ENCODE results near the gene ZC3H7A. TPM values are rescaled to one million over a fixed set of nuclear protein-coding genes. Genes with fewer than 3 reads are reported as not detected.

Gene ZC3H7A
- total RNA-seq, 1 donor from 2014 or later, result 57.9 TPM

DNA sequence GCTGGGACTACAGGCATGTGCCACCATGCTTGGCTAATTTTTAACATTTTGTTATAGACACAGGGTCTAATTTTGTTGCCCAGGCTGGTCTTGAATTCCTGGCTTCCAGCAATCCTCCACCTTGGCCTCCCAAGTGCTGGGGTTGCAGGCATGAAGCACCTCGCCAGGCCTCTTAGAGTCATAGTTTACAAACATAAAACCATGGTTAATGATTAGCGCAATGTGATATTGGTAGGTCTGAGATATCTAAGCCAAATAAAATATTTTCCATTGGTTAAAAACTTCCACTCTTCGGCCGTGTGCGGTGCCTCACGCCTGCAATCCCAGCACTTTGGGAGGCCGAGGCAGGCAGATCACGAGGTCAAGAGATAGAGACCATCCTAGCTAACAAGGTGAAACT, 71.0 kb downstream of the ZC3H7A start:
- TF ChIP-seq, protein P1, sequence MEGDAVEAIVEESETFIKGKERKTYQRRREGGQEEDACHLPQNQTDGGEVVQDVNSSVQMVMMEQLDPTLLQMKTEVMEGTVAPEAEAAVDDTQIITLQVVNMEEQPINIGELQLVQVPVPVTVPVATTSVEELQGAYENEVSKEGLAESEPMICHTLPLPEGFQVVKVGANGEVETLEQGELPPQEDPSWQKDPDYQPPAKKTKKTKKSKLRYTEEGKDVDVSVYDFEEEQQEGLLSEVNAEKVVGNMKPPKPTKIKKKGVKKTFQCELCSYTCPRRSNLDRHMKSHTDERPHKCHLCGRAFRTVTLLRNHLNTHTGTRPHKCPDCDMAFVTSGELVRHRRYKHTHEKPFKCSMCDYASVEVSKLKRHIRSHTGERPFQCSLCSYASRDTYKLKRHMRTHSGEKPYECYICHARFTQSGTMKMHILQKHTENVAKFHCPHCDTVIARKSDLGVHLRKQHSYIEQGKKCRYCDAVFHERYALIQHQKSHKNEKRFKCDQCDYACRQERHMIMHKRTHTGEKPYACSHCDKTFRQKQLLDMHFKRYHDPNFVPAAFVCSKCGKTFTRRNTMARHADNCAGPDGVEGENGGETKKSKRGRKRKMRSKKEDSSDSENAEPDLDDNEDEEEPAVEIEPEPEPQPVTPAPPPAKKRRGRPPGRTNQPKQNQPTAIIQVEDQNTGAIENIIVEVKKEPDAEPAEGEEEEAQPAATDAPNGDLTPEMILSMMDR (IDR thresholded peaks at IDR 0.05), result no peak
- Mint-ChIP-seq H3K27me3 (ENCODE audit: low read depth) (no peaks in the 10 kb centered on the region), H3K4me1 (ENCODE audit: low read depth) (peaks cover 5% of the 10 kb centered on the region), H3K9me3 (ENCODE audit: low read depth) (no peaks in the 10 kb centered on the region), H3K4me3 (ENCODE audit: unreplicated experiment) (no peak overlapping the region), H3K27ac (ENCODE audit: unreplicated experiment) (no peak overlapping the region), H3K36me3 (ENCODE audit: low read depth) (peaks cover 26% of the 10 kb centered on the region)
- no peak for DNase-seq (ENCODE audit: low spot score)

DNA sequence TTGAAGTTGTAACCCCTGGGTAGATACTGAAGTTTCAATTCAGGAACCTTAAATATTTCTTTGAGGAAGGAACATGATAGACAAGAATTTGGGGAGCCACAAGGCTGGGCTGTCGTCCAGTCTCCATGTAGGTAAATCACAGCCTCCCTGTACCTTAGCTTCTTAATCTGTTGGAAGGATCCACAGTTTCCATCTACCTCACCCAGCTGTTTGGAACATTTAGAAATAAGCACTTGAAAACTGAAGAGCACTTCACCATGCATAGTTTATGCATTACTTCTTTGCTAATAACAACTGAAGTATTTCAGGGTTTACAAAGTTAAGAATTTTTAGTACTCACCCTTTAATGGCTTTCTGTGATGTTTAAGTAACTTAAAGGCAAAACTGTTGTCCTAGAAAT, 71.6 kb downstream of the ZC3H7A start:
- peaks cover 5% of the 10 kb centered on the region for H3K4me1 Mint-ChIP-seq (ENCODE audit: low read depth)
- H3K9me3 Mint-ChIP-seq (ENCODE audit: low read depth), result no peaks in the 10 kb centered on the region
- H3K4me3 Mint-ChIP-seq (ENCODE audit: unreplicated experiment), result no peak overlapping the region
- no peak for DNase-seq (ENCODE audit: low spot score)
- no peak overlapping the region for H3K27ac Mint-ChIP-seq (ENCODE audit: unreplicated experiment)
- TF ChIP-seq, protein P1 (IDR thresholded peaks at IDR 0.05), result no peak
- no peaks in the 10 kb centered on the region for H3K27me3 Mint-ChIP-seq (ENCODE audit: low read depth)
- peaks cover 27% of the 10 kb centered on the region for H3K36me3 Mint-ChIP-seq (ENCODE audit: low read depth)

DNA sequence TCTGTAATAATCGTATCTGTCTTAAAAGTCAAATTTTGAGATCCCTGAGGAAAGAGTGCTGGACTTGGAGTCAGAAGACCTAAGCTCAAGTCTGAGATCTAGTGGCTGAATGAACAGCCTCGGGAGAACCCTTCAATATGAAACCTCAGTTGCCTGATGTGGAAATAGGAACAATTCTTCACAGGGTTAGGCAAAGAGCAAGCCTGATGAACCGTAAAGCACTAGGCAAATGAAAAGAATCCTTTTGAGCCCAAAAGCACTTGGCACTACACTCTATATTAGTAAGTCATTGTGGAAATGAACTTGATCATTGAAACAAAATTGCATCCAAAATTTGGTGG, 74.6 kb downstream of the ZC3H7A start:
- Mint-ChIP-seq H3K4me1 (ENCODE audit: low read depth) (peaks cover 6% of the 10 kb centered on the region), H3K36me3 (ENCODE audit: low read depth) (peaks cover 26% of the 10 kb centered on the region), H3K9me3 (ENCODE audit: low read depth) (no peaks in the 10 kb centered on the region), H3K4me3 (ENCODE audit: unreplicated experiment) (no peak overlapping the region), H3K27ac (ENCODE audit: unreplicated experiment) (no peak overlapping the region), H3K27me3 (ENCODE audit: low read depth) (no peaks in the 10 kb centered on the region)
- TF ChIP-seq, protein P1 (IDR thresholded peaks at IDR 0.05), result no peak
- no peak for DNase-seq (ENCODE audit: low spot score)

DNA sequence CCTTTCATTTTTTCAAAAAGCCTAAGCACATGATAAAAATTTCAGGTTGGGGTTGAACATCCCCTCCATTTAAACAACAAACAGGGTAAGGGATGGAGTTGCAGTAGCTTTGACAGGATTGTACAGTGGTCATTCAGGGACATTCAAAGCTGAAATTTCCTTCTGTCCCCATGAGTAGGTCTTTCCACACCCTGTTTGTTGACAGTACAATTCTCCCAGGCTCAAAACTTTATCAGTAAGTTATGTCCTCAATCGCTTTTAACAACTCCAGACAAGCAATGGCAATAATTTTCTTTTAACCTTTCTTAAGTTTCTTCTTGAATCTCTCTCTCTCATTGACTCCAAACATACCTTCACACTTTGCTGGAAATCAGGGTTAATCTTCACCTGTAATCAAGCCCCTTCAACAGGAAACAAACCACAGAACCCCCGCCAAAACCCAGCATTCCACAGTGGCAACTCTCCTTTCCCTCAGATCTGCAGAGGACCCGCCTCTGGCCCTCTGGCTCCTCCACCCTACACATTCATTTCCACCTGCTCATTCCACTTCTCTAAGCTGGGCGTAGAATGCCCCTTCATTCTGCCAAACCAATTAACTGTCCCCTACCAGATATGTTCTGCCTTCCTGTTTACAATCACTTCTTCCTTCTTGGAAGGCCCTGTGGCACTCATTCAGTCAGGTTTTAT, 75.1 kb downstream of the ZC3H7A start:
- peaks cover 6% of the 10 kb centered on the region for H3K4me1 Mint-ChIP-seq (ENCODE audit: low read depth)
- no peak overlapping the region for H3K4me3 Mint-ChIP-seq (ENCODE audit: unreplicated experiment)
- DNase-seq (ENCODE audit: low spot score), result no peak
- peaks cover 24% of the 10 kb centered on the region for H3K36me3 Mint-ChIP-seq (ENCODE audit: low read depth)
- H3K27ac Mint-ChIP-seq (ENCODE audit: unreplicated experiment), result no peak overlapping the region
- no peaks in the 10 kb centered on the region for H3K9me3 Mint-ChIP-seq (ENCODE audit: low read depth)
- TF ChIP-seq, protein P1 (IDR thresholded peaks at IDR 0.05), result no peak
- no peaks in the 10 kb centered on the region for H3K27me3 Mint-ChIP-seq (ENCODE audit: low read depth)

DNA sequence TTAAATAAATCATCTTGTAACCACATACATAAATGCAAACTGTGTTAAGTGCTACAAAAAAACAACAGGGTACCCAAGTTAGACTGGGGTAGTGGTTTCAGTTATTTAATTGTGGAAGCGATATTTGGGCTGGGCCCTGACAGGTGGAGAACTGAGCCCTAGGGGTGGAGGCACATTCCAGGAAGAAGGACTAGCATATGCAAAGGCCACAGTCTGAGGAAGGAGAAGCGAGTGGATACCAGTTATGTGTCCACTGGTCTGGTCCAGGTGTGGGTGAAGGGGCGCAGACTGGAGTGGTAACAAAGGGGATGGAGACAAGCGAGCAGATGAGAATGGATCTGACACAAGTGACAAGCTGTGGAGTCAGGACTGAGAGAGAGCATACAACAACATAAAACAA, 77.3 kb downstream of the ZC3H7A start:
- Mint-ChIP-seq H3K9me3 (ENCODE audit: low read depth) (no peaks in the 10 kb centered on the region), H3K4me1 (ENCODE audit: low read depth) (peaks cover 15% of the 10 kb centered on the region), H3K27ac (ENCODE audit: unreplicated experiment) (peak overlapping the region; percentile 50), H3K4me3 (ENCODE audit: unreplicated experiment) (no peak overlapping the region), H3K36me3 (ENCODE audit: low read depth) (peaks cover 20% of the 10 kb centered on the region), H3K27me3 (ENCODE audit: low read depth) (no peaks in the 10 kb centered on the region)
- TF ChIP-seq, protein P1 (IDR thresholded peaks at IDR 0.05), result no peak
- no peak for DNase-seq (ENCODE audit: low spot score)

Measured in chondrocyte (in vitro differentiated cells).